HAP-1 (cell line): ENCODE data around the gene C2orf68.
"Not testable (repeated sequence)": the region's sequence is repeated elsewhere in the genome, so short reads cannot be mapped to it uniquely, and the experiment has no call there.

Source experiments
- DNase-seq, 2 experiments: peaks; one replicate each; pipeline ENCODE4 v3.0.0-alpha.2; 2016 to 2020; ENCODE audit warnings: low spot score in 2 of 2
- H3K27me3 ChIP-seq: fragments of 250-450 bp; sonication (Bioruptor Pico); 2 replicates; pipeline ENCODE4 v1.5.1; 2020; ENCODE audit warnings: low read depth, mild to moderate bottlenecking, moderate library complexity
- H3K36me3 ChIP-seq: fragments of 250-450 bp; sonication (Bioruptor Pico); replicated peaks from 2 replicates; pipeline ENCODE4 v1.5.1; 2020; ENCODE audit warnings: mild to moderate bottlenecking
- H3K4me1 ChIP-seq: fragments of 250-450 bp; sonication (Bioruptor Pico); 2 replicates; pipeline ENCODE4 v1.5.1; 2020; ENCODE audit warnings: mild to moderate bottlenecking
- H3K4me3 ChIP-seq: fragments of 250-450 bp; sonication (Bioruptor Pico); 2 replicates; pipeline ENCODE4 v1.5.1; 2020; ENCODE audit warnings: mild to moderate bottlenecking, moderate library complexity
- H3K9me3 ChIP-seq: fragments of 250-450 bp; sonication (Bioruptor Pico); 2 replicates; pipeline ENCODE4 v1.5.1; 2020; ENCODE audit warnings: mild to moderate bottlenecking, moderate library complexity
- in situ Hi-C: fragments of 300-500 bp; cut with MboI; formaldehyde crosslinking; loops from 3 replicates; pipeline ENCODE4 v1.14.3; 2020; ENCODE audit warnings: low sequenced_read_pairs, inconsistent platforms, mixed read lengths

C2orf68 gene

GRCh38 chr2:85615413-85615728 is 3.5 kb upstream of the C2orf68 start:
- no peaks in the 10 kb centered on the region for H3K27me3 ChIP-seq
- peaks cover 12% of the 10 kb centered on the region for H3K36me3 ChIP-seq
- in situ Hi-C loops, result loop anchor here (10.0 kb wide), 1 partner anchor 181 kb away; no protein-coding TSS in a partner anchor
- no peak for DNase-seq
- H3K9me3 ChIP-seq, result no peaks in the 10 kb centered on the region; the same call in 1 of the 2 replicates
- H3K4me3 ChIP-seq, result peak overlapping the region; percentile 87
- H3K4me1 ChIP-seq, result peaks cover 23% of the 10 kb centered on the region

DNA sequence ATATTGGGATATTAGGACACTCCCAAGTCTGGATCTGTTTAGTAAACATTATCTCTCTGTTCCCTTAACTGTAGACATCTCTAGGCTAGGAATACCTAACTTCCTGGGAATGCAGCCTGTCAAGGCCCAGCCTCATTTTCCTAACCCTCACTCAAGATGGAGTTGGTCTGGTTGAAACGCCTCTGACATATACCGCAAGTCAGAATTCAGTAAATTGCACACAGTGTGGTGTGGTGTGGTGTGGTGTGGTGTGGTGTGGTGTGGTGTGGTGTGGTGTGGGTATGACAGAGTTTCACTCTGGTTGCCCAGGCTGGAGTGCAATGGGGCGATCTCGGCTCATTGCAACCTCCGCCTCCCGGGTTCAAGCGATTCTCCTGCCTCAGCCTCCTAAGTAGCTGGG is 2.9 kb upstream of the C2orf68 start:
- H3K27me3 ChIP-seq, H3K4me3 ChIP-seq, DNase-seq, H3K9me3 ChIP-seq, H3K36me3 ChIP-seq: not testable (repeated sequence)
- in situ Hi-C loops, result loop anchor here (10.0 kb wide), 1 partner anchor 180 kb away; no protein-coding TSS in a partner anchor
- H3K4me1 ChIP-seq, result peaks cover 23% of the 10 kb centered on the region

- in situ Hi-C loops, result loop anchor here (10.0 kb wide), 1 partner anchor 179 kb away; no protein-coding TSS in a partner anchor
- H3K4me3 ChIP-seq, result no peak overlapping the region
- no peak for DNase-seq
- peaks cover 14% of the 10 kb centered on the region for H3K36me3 ChIP-seq
- H3K9me3 ChIP-seq, result no peaks in the 10 kb centered on the region; the same call in 1 of the 2 replicates
- peaks cover 17% of the 10 kb centered on the region for H3K4me1 ChIP-seq
- no peaks in the 10 kb centered on the region for H3K27me3 ChIP-seq
These were observed 2.0 kb upstream of the C2orf68 start for GRCh38 chr2:85613717-85614515.

DNA sequence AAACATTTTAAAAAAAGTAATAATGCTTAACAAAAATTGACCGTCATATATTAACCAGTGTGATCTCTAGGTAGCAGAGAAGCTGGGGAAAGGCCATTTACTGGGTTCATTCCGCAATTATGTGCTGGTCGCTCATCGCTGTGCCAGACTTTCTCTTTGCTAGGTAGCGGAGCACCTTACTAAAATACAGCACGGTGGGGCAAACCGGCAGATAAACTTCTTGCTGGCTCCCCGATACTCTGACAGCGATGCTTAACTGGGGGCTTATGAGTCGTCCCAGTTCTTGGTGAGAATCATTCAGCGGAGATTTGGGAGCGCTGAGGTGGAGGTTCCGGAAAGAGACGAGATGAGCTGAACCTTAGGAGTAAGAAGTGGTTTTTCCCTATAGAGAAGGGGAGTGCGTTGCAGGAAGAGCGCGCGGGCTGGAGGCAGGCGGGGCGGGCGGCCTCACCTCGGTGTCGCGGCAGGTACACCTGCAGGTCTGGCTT is 605 bp downstream of the C2orf68 start:
- Histone ChIP-seq H3K27me3 (no peaks in the 10 kb centered on the region), H3K9me3 (no peaks in the 10 kb centered on the region; the same call in 1 of the 2 replicates), H3K4me1 (peaks cover 14% of the 10 kb centered on the region), H3K36me3 (peaks cover 27% of the 10 kb centered on the region), H3K4me3 (peak overlapping the region; percentile 86)
- DNase-seq, result no peak
- in situ Hi-C loops, result loop anchor here (10.0 kb wide), 1 partner anchor 176 kb away; no protein-coding TSS in a partner anchor

DNA sequence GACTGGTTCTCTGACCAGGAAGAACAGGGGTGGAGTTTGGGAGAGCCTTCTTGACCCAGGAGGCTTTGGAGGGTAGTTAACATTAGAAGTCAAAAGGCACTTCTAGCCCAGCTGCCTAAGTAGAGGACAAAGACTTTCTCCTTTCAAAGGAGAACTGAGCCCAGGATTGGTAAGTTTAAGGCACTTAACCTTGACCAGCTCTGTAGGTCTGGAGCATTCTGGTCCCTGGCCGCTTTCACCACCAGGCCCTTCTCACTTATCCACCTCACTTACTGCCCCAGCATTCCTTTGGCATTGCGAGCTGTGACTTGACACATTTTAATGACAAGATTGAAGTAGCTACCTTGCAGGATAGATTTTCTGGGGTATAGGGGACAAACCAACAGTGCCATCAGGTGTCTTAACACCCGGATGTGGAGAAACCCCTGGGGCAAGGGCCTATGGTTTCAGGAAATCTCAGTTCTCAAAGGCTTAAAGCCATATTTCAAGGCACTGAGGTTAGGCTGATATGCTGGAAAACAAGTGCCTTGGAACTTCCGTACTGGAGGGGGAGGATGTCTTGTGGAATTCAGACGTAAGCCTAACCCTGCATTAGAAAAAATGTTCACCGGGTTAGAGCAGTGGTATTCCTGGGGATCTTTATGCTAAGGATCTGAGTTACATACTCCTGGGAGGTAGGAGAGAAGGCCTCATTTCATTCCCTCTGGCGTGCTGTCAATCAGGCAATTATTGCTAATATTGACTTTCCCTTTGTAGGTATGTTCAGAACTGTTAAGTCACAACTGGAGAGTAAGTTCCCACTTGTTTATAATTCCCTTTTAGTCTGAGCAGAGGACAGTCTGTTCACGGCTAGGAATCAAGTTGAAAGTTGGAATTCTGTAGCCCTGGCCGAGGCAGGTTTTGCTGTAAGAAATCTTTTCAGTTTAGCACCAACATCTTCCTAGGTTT is 4.3 kb downstream of the C2orf68 start:
- H3K36me3 ChIP-seq, result peaks cover 27% of the 10 kb centered on the region
- in situ Hi-C loops, result no loop called here
- DNase-seq, result no peak
- H3K4me1 ChIP-seq, result peaks cover 23% of the 10 kb centered on the region
- no peak overlapping the region for H3K4me3 ChIP-seq
- H3K27me3 ChIP-seq, result no peaks in the 10 kb centered on the region
- no peaks in the 10 kb centered on the region; the same call in 1 of the 2 replicates for H3K9me3 ChIP-seq

DNA sequence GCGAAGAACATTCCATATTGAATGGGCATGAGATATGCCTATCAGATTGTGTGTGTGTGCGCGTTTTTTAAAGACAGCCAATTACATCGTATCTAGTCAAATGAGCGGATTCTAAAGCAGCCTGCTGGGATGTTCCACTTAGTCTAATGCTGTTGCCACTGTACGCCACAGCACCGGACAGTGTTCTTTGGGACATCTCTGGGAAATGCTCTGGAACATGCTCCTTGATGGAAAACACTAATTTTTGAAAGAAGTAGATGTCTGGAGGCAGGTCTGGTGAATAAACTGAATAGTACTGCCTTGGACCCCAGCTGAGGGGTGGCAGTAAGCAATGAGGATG is 5.8 kb downstream of the C2orf68 start:
- no peak overlapping the region for H3K4me3 ChIP-seq
- no peaks in the 10 kb centered on the region for H3K27me3 ChIP-seq
- no peak for DNase-seq
- H3K4me1 ChIP-seq, result peaks cover 21% of the 10 kb centered on the region
- peaks cover 21% of the 10 kb centered on the region for H3K36me3 ChIP-seq
- in situ Hi-C loops, result no loop called here
- no peaks in the 10 kb centered on the region; the same call in 1 of the 2 replicates for H3K9me3 ChIP-seq

GRCh38 chr2:85605406-85606115 is 6.3 kb downstream of the C2orf68 start:
- DNase-seq, result peak; percentile 60 to 83
- no peaks in the 10 kb centered on the region for H3K9me3 ChIP-seq
- H3K27me3 ChIP-seq, result no peaks in the 10 kb centered on the region
- in situ Hi-C loops, result no loop called here
- no peak overlapping the region for H3K4me3 ChIP-seq
- peaks cover 26% of the 10 kb centered on the region for H3K36me3 ChIP-seq
- H3K4me1 ChIP-seq, result peaks cover 19% of the 10 kb centered on the region

- H3K4me3 ChIP-seq, result no peak overlapping the region
- H3K9me3 ChIP-seq, result no peaks in the 10 kb centered on the region
- in situ Hi-C loops, result loop anchor here (5.0 kb wide), 1 partner anchor 42 kb away; the partner anchor contains the start of gene GGCX
- peaks cover 24% of the 10 kb centered on the region for H3K36me3 ChIP-seq
- H3K27me3 ChIP-seq, result no peaks in the 10 kb centered on the region
- no peak for DNase-seq
- peaks cover 19% of the 10 kb centered on the region for H3K4me1 ChIP-seq
These were observed 7.1 kb downstream of the C2orf68 start for GRCh38 chr2:85604568-85605339.

DNA sequence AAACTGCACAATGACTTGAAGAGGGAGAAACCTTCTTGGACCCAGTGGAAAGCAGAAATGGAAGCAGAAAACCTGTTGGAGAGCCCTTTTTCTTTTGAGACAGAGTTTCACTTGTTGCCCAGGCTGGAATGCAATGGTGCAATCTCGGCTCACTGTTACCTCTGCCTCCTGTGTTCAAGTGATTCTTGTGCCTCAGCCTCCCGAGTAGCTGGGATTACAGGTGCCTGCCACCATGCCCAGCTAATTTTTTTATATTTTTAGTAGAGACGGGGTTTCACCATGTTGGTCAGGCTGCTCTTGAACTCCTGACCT is 7.8 kb downstream of the C2orf68 start:
- H3K4me3 ChIP-seq, DNase-seq, H3K27me3 ChIP-seq, H3K9me3 ChIP-seq: not testable (repeated sequence)
- in situ Hi-C loops, result loop anchor here (5.0 kb wide), 1 partner anchor 42 kb away; the partner anchor contains the start of gene GGCX
- Histone ChIP-seq H3K36me3 (peaks cover 22% of the 10 kb centered on the region), H3K4me1 (peaks cover 19% of the 10 kb centered on the region)

GRCh38 chr2:85602476-85603234 is 9.2 kb downstream of the C2orf68 start, which contains the start of gene TMEM150A:
Gene TMEM150A, minus strand, starts transcription at chr2:85602698. Its CDS starts 750 bp downstream, at chr2:85601948.
- no peaks in the 10 kb centered on the region for H3K27me3 ChIP-seq
- H3K4me3 ChIP-seq, result peak within 1 kb of the TSS; percentile 71
- DNase-seq, result peak; percentile 87 to 93
- no peaks in the 10 kb centered on the region for H3K9me3 ChIP-seq
- in situ Hi-C loops, result loop anchor here (5.0 kb wide), 1 partner anchor 40 kb away; the partner anchor contains the start of gene GGCX
- peaks cover 19% of the 10 kb centered on the region for H3K4me1 ChIP-seq
- peaks cover 17% of the 10 kb centered on the region for H3K36me3 ChIP-seq

- Histone ChIP-seq H3K27me3 (no peaks in the 10 kb centered on the region), H3K4me1 (peaks cover 19% of the 10 kb centered on the region), H3K9me3 (no peaks in the 10 kb centered on the region), H3K4me3 (peak overlapping the region; percentile 71), H3K36me3 (peaks cover 22% of the 10 kb centered on the region)
- in situ Hi-C loops, result loop anchor here (5.0 kb wide), 1 partner anchor 40 kb away; the partner anchor contains the start of gene GGCX
- DNase-seq, result no peak
These were observed 9.9 kb downstream of the C2orf68 start for GRCh38 chr2:85601771-85602475.
